ENCODE measurements around the gene SYPL1.
"Not testable (repeated sequence)": the region's sequence is repeated elsewhere in the genome, so short reads cannot be mapped to it uniquely, and the experiment has no call there.

Gene SYPL1

DNA sequence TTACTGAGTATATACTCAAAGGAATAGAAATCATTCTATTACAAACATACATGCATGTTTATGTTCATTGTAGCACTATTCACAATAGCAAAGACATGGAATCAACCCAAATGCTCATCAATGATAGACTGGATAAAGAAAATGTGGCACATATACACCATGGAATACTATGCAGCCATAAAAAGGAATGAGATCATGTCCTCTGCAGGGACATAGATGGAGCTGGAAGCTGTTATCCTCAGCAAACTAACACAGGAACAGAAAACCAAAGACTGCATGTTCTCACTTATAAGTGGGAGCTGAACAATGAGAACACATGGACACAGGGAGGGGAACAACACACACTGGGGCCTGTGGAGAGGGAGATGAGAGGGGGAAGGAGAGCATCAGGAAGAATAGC lies 26.1 kb upstream of the SYPL1 start:
- H3K27me3 ChIP-seq (ENCODE audit: control insufficient read depth, insufficient read depth, low read length): not testable (repeated sequence)

DNA sequence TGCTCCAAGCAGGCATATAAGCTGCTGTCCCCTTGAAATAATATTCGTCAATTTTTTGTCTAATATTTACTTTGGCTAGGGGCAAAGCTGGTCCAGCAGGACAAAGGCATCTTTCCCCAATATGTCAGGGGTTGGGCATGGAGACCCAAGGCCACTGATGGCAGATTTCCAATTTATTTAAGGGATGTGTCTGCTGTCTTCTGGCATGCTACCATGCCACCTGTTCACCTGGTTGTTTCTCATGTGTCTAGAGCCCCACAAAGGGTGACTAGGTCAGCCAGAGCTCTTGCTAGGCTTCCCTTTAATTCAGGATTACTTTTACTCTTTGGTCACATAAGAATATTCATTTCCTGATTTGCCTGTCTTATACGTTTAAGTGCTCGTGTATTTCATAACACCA lies 22.1 kb upstream of the SYPL1 start:
- peaks cover under 1% of the 10 kb centered on the region for H3K4me1 ChIP-seq (ENCODE audit: control insufficient read depth, insufficient read depth, low read length)
- no peak overlapping the region for H3K9ac ChIP-seq (ENCODE audit: low read length)
- H3K9me3 ChIP-seq (ENCODE audit: control insufficient read depth, low read length): no peaks in the 10 kb centered on the region
- H3K4me3 ChIP-seq (ENCODE audit: low read length): no peak overlapping the region
- H3K36me3 ChIP-seq (ENCODE audit: control insufficient read depth, insufficient read depth, low read length): no peaks in the 10 kb centered on the region
- H3K27me3 ChIP-seq (ENCODE audit: control insufficient read depth, insufficient read depth, low read length): no peaks in the 10 kb centered on the region

More for the DNA sequence above, 26.1 kb upstream of the SYPL1 start:
- H3K36me3 ChIP-seq (ENCODE audit: control insufficient read depth, insufficient read depth, low read length); H3K9ac ChIP-seq (ENCODE audit: low read length); H3K4me3 ChIP-seq (ENCODE audit: low read length); H3K9me3 ChIP-seq (ENCODE audit: control insufficient read depth, low read length): not testable (repeated sequence)
- peaks cover 13% of the 10 kb centered on the region for H3K4me1 ChIP-seq (ENCODE audit: control insufficient read depth, insufficient read depth, low read length)

DNA sequence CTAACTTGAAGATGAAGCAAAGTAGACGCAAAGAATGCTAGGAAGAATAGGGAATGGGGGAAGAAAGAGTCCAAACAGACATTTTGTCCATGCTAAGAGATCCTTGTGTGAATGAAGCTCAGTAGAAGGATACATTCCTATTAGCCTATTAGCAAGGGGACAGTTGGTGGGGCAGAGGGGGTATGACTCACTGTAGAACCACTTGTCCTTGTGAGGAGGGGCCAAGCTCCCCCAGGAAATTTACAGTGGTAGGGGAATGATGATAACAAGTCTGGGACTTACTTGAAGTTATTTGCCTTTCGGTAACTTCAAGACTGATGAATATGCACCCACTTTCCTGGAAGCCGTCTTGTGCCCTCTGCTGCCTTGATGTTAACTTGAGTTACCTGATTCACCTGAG lies 17.2 kb upstream of the SYPL1 start:
- Histone ChIP-seq H3K27me3 (ENCODE audit: control insufficient read depth, insufficient read depth, low read length) (no peaks in the 10 kb centered on the region), H3K9me3 (ENCODE audit: control insufficient read depth, low read length) (no peaks in the 10 kb centered on the region), H3K36me3 (ENCODE audit: control insufficient read depth, insufficient read depth, low read length) (no peaks in the 10 kb centered on the region), H3K4me3 (ENCODE audit: low read length) (no peak overlapping the region), H3K4me1 (ENCODE audit: control insufficient read depth, insufficient read depth, low read length) (no peaks in the 10 kb centered on the region), H3K9ac (ENCODE audit: low read length) (no peak overlapping the region)

DNA sequence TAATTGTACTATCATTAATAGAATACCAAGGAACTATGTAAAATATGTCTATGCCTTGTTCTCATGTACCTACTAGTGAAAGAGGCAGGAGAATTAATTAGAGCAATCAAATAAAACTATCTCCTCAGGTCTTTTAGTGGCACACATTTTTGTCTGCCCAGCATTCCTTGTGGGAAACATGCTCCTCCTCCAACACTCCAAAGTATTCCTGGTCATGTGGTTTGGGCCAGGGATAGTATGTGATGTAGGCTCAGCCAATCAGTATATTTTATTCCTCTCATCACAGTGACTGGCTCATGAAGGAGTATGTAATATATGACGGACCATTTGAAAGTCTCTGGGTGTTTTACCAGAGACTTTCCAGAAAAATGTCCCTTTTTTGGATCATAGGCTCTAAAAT lies 16.7 kb upstream of the SYPL1 start:
- Histone ChIP-seq H3K4me3 (ENCODE audit: low read length) (no peak overlapping the region), H3K9ac (ENCODE audit: low read length) (no peak overlapping the region), H3K9me3 (ENCODE audit: control insufficient read depth, low read length) (no peaks in the 10 kb centered on the region), H3K27me3 (ENCODE audit: control insufficient read depth, insufficient read depth, low read length) (no peaks in the 10 kb centered on the region), H3K4me1 (ENCODE audit: control insufficient read depth, insufficient read depth, low read length) (no peaks in the 10 kb centered on the region), H3K36me3 (ENCODE audit: control insufficient read depth, insufficient read depth, low read length) (no peaks in the 10 kb centered on the region)

DNA sequence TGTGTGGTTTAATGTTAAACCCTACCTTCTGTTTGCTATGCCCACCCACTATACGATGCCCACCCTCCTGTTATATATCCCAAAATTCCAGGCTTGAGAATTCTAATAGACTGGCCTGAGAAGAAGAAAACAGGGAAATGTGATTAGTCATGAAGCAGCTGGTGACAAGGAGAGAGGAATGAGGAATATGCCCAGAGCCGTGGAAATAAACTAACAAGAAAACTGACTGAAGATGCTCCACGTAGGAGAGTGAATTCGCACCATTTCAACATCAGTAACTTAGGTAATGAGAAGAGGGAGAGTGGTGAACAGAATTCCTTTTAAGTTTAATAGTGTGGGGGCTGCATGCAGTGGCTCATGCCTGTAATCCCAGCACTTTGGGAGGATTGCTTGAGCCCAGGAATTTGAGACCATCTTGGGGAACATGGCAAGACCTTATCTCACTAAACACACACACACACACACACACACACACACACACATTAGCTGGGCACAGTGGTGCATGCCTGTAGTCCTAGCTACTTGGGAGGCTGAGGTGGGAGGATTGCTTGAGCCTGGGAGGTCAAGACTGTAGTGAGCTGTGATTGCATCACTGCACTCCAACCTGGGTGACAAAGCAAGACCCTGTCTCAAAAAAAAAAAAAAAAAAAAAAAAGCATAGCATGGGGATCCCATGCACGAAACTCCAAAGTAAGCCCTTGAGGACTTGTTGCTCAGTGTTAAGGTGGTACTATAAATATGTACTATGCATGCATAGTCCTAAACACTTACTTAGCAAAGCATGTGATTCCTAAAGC lies 16.1 kb upstream of the SYPL1 start:
- Histone ChIP-seq H3K4me3 (ENCODE audit: low read length) (no peak overlapping the region), H3K4me1 (ENCODE audit: control insufficient read depth, insufficient read depth, low read length) (no peaks in the 10 kb centered on the region), H3K27me3 (ENCODE audit: control insufficient read depth, insufficient read depth, low read length) (no peaks in the 10 kb centered on the region), H3K9ac (ENCODE audit: low read length) (no peak overlapping the region), H3K9me3 (ENCODE audit: control insufficient read depth, low read length) (no peaks in the 10 kb centered on the region), H3K36me3 (ENCODE audit: control insufficient read depth, insufficient read depth, low read length) (no peaks in the 10 kb centered on the region)

DNA sequence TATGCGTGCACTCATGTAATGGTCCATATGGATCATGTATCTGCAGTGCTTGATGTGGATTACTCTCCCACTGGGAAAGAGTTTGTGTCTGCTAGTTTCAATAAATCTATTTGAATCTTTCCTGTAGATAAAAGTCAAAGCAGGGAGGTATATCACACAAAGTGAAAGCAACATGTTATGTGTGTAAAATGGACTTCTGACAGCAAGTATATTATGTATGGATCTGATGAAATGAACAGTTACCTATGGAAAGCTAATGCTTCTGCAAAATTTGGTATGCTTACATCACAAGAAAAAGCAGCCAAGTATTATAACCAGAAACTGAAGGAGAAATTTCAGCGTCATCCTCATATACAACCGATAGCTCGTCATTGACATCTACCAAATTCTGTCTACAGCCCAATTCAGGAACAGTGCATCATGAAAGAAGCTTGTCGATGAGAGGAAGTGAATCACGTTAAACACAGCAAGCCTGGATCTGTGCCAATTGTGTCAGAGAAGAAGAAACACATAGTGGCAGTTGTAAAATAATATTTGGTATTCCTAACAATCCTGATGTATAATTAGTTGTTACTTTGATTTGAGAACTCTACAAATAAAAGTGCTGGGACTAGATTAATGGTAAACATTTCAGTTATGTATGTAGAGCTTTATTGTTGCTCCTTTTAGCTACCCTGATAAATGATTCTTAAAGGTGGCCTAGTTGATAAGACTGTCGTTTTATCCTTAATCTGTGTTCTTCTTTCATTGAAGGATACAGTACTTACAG lies 14.2 kb upstream of the SYPL1 start:
- no peaks in the 10 kb centered on the region for H3K36me3 ChIP-seq (ENCODE audit: control insufficient read depth, insufficient read depth, low read length)
- H3K4me1 ChIP-seq (ENCODE audit: control insufficient read depth, insufficient read depth, low read length): no peaks in the 10 kb centered on the region
- H3K4me3 ChIP-seq (ENCODE audit: low read length): no peak overlapping the region
- no peaks in the 10 kb centered on the region for H3K9me3 ChIP-seq (ENCODE audit: control insufficient read depth, low read length)
- no peak overlapping the region for H3K9ac ChIP-seq (ENCODE audit: low read length)
- no peaks in the 10 kb centered on the region for H3K27me3 ChIP-seq (ENCODE audit: control insufficient read depth, insufficient read depth, low read length)

DNA sequence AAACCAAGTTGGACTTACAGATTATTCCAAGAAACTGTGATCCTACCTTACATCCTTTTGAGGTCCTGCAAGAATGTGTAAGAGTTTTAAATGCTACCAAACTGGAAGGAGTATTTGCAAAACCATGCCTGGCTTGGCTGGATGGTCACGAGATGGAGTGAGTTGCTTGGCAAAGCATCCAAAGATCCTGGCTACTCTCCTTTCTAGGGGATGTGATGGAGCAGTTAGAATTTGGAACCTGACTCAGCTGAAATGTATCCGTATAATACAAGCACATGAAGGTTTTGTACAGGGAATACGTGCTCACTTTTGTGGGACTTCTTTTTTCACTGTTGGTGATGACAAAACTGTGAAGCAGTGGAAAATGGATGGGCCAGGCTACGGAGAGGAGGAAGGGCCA lies 13.3 kb upstream of the SYPL1 start:
- Histone ChIP-seq H3K36me3 (ENCODE audit: control insufficient read depth, insufficient read depth, low read length) (no peaks in the 10 kb centered on the region), H3K9me3 (ENCODE audit: control insufficient read depth, low read length) (no peaks in the 10 kb centered on the region), H3K27me3 (ENCODE audit: control insufficient read depth, insufficient read depth, low read length) (no peaks in the 10 kb centered on the region), H3K4me3 (ENCODE audit: low read length) (no peak overlapping the region), H3K4me1 (ENCODE audit: control insufficient read depth, insufficient read depth, low read length) (peaks cover under 1% of the 10 kb centered on the region), H3K9ac (ENCODE audit: low read length) (no peak overlapping the region)

DNA sequence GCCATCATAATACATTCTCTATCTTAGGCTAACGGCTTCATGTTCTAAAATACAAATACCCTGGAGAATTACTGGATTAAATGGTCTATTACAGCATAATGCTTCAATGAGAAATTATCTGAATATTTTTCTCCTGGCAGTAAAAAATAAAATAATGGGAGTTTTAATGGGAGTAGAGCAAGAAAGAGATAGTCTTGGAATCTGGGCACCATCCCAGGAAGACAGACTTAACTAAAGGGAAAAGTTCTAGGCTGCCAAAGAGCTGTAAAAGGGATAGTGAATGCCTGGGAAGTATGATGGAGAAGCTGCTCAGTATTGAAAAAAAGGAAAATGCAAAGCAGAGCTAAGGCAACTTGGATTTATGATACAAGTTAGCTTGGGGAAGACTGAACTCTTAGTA lies 12.1 kb upstream of the SYPL1 start:
- Histone ChIP-seq H3K27me3 (ENCODE audit: control insufficient read depth, insufficient read depth, low read length) (no peaks in the 10 kb centered on the region), H3K9ac (ENCODE audit: low read length) (no peak overlapping the region), H3K4me3 (ENCODE audit: low read length) (no peak overlapping the region), H3K36me3 (ENCODE audit: control insufficient read depth, insufficient read depth, low read length) (no peaks in the 10 kb centered on the region), H3K9me3 (ENCODE audit: control insufficient read depth, low read length) (no peaks in the 10 kb centered on the region), H3K4me1 (ENCODE audit: control insufficient read depth, insufficient read depth, low read length) (peaks cover 10% of the 10 kb centered on the region)

DNA sequence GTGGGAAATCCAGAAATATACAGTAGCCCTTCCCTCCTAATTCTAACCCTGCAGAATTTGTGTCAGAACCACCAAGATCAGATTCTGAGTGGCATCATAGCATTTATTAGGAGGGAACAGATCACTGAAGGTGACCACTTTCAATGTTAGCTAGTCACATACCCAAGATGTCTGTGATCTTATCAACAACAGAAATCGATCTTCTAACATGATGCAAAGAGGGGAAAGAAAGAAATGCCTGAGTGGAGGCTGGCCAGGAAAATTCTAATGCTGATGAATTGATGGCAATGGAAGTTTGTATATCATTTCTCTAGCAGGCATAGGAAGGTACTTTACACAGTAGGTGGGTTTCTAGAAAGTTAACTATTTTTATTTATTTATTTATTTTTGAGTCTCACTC lies 10.6 kb upstream of the SYPL1 start:
- H3K9me3 ChIP-seq (ENCODE audit: control insufficient read depth, low read length): no peaks in the 10 kb centered on the region
- H3K4me3 ChIP-seq (ENCODE audit: low read length): no peak overlapping the region
- H3K4me1 ChIP-seq (ENCODE audit: control insufficient read depth, insufficient read depth, low read length): peaks cover 10% of the 10 kb centered on the region
- H3K9ac ChIP-seq (ENCODE audit: low read length): no peak overlapping the region
- H3K27me3 ChIP-seq (ENCODE audit: control insufficient read depth, insufficient read depth, low read length): no peaks in the 10 kb centered on the region
- no peaks in the 10 kb centered on the region for H3K36me3 ChIP-seq (ENCODE audit: control insufficient read depth, insufficient read depth, low read length)

DNA sequence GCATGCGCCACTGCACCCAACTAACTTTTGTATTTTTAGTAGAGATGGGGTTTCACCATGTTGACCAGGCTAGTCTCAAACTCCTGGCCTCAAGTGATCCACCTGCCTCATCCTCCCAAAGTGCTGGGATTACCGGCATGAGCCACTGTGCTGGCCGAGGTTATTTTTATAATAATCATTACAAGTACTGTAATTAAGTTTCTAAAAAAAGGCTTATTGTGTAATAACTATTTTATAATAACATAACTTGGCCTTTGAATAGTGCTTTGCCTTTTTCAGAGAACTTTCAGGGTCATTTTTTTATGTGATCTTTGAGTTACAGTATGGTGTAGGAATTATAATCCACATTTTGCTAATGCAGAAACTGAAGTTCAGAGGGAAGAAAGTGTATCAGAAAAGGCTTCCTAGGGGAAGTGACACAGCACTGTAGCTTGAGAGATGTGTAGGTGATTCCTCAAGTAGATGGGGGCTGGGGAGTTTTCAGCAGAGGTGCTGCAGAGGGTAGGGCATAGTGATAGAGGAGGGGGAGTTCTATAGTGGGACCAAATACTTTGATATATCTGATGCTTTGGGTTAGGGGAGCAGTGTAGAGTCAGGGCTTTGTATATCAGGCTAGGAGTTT lies 9.2 kb upstream of the SYPL1 start:
- no peaks in the 10 kb centered on the region for H3K9me3 ChIP-seq (ENCODE audit: control insufficient read depth, low read length)
- no peaks in the 10 kb centered on the region for H3K36me3 ChIP-seq (ENCODE audit: control insufficient read depth, insufficient read depth, low read length)
- no peak overlapping the region for H3K9ac ChIP-seq (ENCODE audit: low read length)
- H3K4me1 ChIP-seq (ENCODE audit: control insufficient read depth, insufficient read depth, low read length): peaks cover 10% of the 10 kb centered on the region
- no peaks in the 10 kb centered on the region for H3K27me3 ChIP-seq (ENCODE audit: control insufficient read depth, insufficient read depth, low read length)
- no peak overlapping the region for H3K4me3 ChIP-seq (ENCODE audit: low read length)

DNA sequence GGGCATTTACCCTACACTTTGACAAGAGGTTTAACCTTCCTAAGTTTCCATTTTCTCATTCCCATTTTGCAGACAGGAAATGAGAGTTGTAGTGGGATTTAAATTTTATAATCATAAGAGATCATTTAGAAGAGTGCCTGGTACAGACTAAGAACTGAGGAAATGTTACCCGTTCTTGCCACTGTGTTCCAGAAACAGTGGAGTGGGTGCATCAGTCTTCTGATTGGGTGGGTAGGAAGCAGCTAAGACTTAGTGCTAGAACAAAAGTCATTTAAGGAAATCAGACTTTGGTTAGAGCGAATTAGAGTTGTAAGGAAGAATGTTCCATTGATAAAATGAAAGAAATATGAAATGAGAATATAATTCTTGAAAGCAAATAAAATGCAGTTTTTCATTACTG lies 8.4 kb upstream of the SYPL1 start:
- H3K36me3 ChIP-seq (ENCODE audit: control insufficient read depth, insufficient read depth, low read length): no peaks in the 10 kb centered on the region
- H3K4me3 ChIP-seq (ENCODE audit: low read length): no peak overlapping the region
- H3K9ac ChIP-seq (ENCODE audit: low read length): no peak overlapping the region
- H3K4me1 ChIP-seq (ENCODE audit: control insufficient read depth, insufficient read depth, low read length): peaks cover 10% of the 10 kb centered on the region
- H3K9me3 ChIP-seq (ENCODE audit: control insufficient read depth, low read length): no peaks in the 10 kb centered on the region
- H3K27me3 ChIP-seq (ENCODE audit: control insufficient read depth, insufficient read depth, low read length): no peaks in the 10 kb centered on the region

DNA sequence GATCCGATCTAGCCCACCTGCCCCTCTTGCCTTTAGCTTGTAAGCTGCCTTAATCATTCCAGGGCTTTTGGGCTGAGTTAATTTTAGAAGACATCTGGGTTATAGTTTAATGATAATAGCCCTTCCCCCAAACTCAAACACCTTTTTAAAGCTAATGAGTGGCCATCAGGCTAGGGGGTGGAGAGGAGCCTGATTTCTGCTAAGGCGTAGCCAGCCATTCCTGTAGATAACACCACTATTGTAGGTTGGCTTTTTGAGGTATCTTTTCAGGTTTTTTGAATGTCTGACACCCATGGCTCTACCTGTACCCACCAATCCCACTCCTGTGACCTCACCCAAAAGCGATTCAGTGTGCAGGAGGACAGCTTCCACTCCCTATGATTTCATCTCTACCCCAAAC lies 7.6 kb upstream of the SYPL1 start:
- peaks cover 10% of the 10 kb centered on the region for H3K4me1 ChIP-seq (ENCODE audit: control insufficient read depth, insufficient read depth, low read length)
- no peaks in the 10 kb centered on the region for H3K27me3 ChIP-seq (ENCODE audit: control insufficient read depth, insufficient read depth, low read length)
- H3K9ac ChIP-seq (ENCODE audit: low read length): no peak overlapping the region
- H3K36me3 ChIP-seq (ENCODE audit: control insufficient read depth, insufficient read depth, low read length): no peaks in the 10 kb centered on the region
- H3K4me3 ChIP-seq (ENCODE audit: low read length): no peak overlapping the region
- no peaks in the 10 kb centered on the region for H3K9me3 ChIP-seq (ENCODE audit: control insufficient read depth, low read length)
